Hepatocyte (in vitro differentiated cells): ENCODE results near the gene TAX1BP1. TPM values are rescaled to one million over a fixed set of nuclear protein-coding genes. Genes with fewer than 3 reads are reported as not detected.
A peak's percentile ranks its signal among the peaks of the same experiment; 100 is the strongest.

Experiments
- DNase-seq: peaks from one replicate; pipeline ENCODE4 v3.0.0-alpha.2; 2016; ENCODE audit warnings: low spot score
- H2AFZ ChIP-seq: fragments of 200-600 bp; sonication (generic); 2 replicates; pipeline ENCODE4 v1.6.0; 2016; ENCODE audit warnings: antibody characterized with exemption, mild to moderate bottlenecking
- H3K27ac ChIP-seq: fragments of 200-600 bp; sonication (generic); 2 replicates; pipeline ENCODE4 v1.5.1; 2016; ENCODE audit warnings: mild to moderate bottlenecking
- H3K27me3 ChIP-seq: fragments of 200-600 bp; sonication (generic); 2 replicates; pipeline ENCODE4 v1.6.1; 2016
- H3K36me3 ChIP-seq: fragments of 200-600 bp; sonication (generic); replicated peaks from 2 replicates; pipeline ENCODE4 v1.5.1; 2016; ENCODE audit warnings: low read depth; ENCODE audit not compliant: insufficient read depth
- H3K4me1 ChIP-seq: fragments of 200-600 bp; sonication (generic); 2 replicates; pipeline ENCODE4 v1.5.1; 2016; ENCODE audit warnings: mild to moderate bottlenecking, moderate library complexity; ENCODE audit not compliant: insufficient read depth
- H3K4me2 ChIP-seq: fragments of 200-600 bp; sonication (generic); 2 replicates; pipeline ENCODE4 v1.6.0; 2016
- H3K4me3 ChIP-seq: fragments of 200-600 bp; sonication (generic); 2 replicates; pipeline ENCODE4 v1.5.1; 2016; ENCODE audit warnings: mild to moderate bottlenecking
- H3K79me2 ChIP-seq: fragments of 200-600 bp; sonication (generic); 2 replicates; pipeline ENCODE4 v1.6.0; 2017; ENCODE audit warnings: mild to moderate bottlenecking
- H3K9me2 ChIP-seq: fragments of 200-600 bp; sonication (generic); replicated peaks from 2 replicates; pipeline ENCODE4 v1.6.0; 2017; ENCODE audit warnings: mild to moderate bottlenecking; ENCODE audit not compliant: insufficient read depth
- H3K9me3 ChIP-seq: fragments of 200-600 bp; sonication (generic); 2 replicates; pipeline ENCODE4 v1.5.1; 2016; ENCODE audit warnings: low read depth, mild to moderate bottlenecking
- H4K20me1 ChIP-seq: fragments of 200-600 bp; sonication (generic); 2 replicates; pipeline ENCODE4 v1.6.0; 2016; ENCODE audit warnings: mild to moderate bottlenecking; ENCODE audit not compliant: insufficient read depth, poor library complexity, severe bottlenecking
- EZH2 ChIP-seq: fragments of 200-600 bp; sonication (generic); IDR thresholded peaks from 2 replicates; pipeline ENCODE4 v1.6.1; 2016; ENCODE audit warnings: antibody characterized with exemption, mild to moderate bottlenecking, borderline replicate concordance
- EZH2phosphoT487 ChIP-seq: fragments of 200-600 bp; sonication (generic); IDR thresholded peaks from one replicate; pipeline ENCODE4 v1.6.1; 2018; ENCODE audit warnings: antibody characterized with exemption, mild to moderate bottlenecking, low read depth, moderate library complexity; ENCODE audit not compliant: unreplicated experiment, severe bottlenecking
- WGBS: methylation state at CpG from one replicate; pipeline ENCODE4 v1.1.6; 2016; ENCODE audit warnings: low lambda C conversion rate; ENCODE audit errors: missing lambda C conversion rate; 5-methylcytosine and 5-hydroxymethylcytosine counted together
- polyA plus RNA-seq: library from polyadenylated mRNA; unstranded; fragments of >200 nt; fragmentation: Nextera tagmentation; extraction: Ambion mirVana; gene quantifications from 2 replicates; pipeline ENCODE4 v1.2.1, GENCODE V29; 2016
- total RNA-seq: library from RNA; depleted of rRNA; stranded (reverse); fragments of >200 nt; gene quantifications from 2 replicates; pipeline ENCODE4 v1.2.3, GENCODE V29; 2014
- TF ChIP-seq, protein P1 (sequence below): fragments of 200-600 bp; sonication (generic); IDR thresholded peaks from 2 replicates; pipeline ENCODE4 v1.5.1; 2016; ENCODE audit warnings: antibody characterized with exemption, mild to moderate bottlenecking; ENCODE audit not compliant: poor library complexity

TAX1BP1 gene
- total and polyA plus RNA-seq, 2 experiments from 2014 or later: 104 to 110 TPM

DNA sequence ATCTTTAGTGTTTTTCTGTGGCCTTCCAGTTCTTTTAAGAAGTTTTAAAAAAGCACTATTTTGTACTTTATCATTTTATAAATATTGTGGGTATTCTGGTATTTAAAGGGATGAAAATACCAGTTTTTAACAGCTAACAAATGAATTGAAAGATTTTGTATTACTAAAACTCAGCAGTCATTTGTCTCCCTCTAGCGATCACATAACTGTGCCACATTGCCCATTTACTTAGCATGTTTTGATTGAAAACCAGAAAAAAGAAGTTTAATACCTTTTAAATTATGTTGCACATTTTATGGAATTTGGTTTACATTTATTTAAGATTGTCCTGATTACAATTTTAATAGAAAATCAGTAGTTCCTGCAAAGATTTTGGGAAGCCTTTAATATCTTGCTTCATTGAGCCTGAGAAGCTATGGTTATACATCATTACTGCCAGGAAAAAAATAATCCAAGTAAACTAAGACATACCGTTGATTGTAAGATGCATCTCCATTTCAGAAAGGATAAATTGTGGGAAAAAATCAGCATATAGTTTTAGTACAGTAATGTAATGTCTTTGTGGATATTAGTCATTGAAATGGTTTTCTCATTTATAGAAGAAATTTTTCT is 34.9 kb downstream of the TAX1BP1 start:
- Histone ChIP-seq H4K20me1 (peaks cover 18% of the 10 kb centered on the region), H3K79me2 (peaks cover 48% of the 10 kb centered on the region), H3K27ac (no peak overlapping the region), H3K9me2 (no peaks in the 10 kb centered on the region), H3K4me2 (no peak overlapping the region), H3K9me3 (no peaks in the 10 kb centered on the region), H2AFZ (no peak overlapping the region), H3K27me3 (no peaks in the 10 kb centered on the region), H3K36me3 (no peaks in the 10 kb centered on the region), H3K4me1 (no peaks in the 10 kb centered on the region), H3K4me3 (no peak overlapping the region)
- peak; percentile 50 for DNase-seq
- TF ChIP-seq EZH2phosphoT487: no peak
- no peak for TF ChIP-seq EZH2
- TF ChIP-seq, protein P1, sequence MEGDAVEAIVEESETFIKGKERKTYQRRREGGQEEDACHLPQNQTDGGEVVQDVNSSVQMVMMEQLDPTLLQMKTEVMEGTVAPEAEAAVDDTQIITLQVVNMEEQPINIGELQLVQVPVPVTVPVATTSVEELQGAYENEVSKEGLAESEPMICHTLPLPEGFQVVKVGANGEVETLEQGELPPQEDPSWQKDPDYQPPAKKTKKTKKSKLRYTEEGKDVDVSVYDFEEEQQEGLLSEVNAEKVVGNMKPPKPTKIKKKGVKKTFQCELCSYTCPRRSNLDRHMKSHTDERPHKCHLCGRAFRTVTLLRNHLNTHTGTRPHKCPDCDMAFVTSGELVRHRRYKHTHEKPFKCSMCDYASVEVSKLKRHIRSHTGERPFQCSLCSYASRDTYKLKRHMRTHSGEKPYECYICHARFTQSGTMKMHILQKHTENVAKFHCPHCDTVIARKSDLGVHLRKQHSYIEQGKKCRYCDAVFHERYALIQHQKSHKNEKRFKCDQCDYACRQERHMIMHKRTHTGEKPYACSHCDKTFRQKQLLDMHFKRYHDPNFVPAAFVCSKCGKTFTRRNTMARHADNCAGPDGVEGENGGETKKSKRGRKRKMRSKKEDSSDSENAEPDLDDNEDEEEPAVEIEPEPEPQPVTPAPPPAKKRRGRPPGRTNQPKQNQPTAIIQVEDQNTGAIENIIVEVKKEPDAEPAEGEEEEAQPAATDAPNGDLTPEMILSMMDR: peak; percentile 75
- 45% methylated on average over 2 of the region's 2 CpGs for WGBS

DNA sequence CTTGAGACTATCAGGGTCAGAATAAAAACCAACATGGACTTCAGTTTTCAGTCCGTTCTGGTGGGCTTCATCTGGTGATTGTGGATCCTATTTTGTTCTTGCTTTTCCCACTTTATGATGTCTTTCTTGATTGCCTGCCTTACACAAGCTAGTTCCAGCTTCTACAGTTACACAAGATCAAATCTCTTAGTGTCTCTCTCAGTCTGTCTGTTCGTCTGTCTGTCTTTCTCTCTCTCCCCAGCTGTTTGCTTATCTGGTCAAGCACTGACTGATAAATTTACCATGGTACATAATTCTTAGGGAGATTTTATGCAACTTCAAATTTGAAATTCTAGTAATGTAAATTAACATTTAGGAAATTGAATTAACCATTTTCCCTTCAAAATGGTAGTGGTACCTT is 35.8 kb downstream of the TAX1BP1 start:
- Histone ChIP-seq H4K20me1 (peaks cover 18% of the 10 kb centered on the region), H3K79me2 (peaks cover 51% of the 10 kb centered on the region)
- 94% methylated on average over 2 of the region's 2 CpGs for WGBS

DNA sequence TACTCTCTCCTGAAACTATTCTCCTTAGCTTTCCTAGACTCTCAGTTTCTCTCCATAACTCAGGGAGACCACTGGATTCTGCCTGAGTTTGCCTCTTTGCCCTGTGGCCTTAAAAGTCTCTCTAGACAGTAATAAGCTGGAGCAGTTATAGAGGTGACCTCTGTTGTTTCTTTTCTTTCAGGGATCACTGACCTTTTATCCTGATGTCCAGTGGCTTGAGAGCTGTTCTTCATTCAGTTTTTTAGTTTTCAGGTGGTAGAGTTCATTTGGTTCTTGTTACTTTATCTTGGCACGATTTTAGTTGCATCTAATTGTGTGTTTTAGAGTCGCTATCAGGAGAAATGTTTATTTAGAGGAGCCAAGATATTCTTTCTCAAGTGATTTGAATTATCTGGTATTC is 37.7 kb downstream of the TAX1BP1 start:
- peaks cover 18% of the 10 kb centered on the region for H4K20me1 ChIP-seq
- H2AFZ ChIP-seq: no peak overlapping the region
- H3K36me3 ChIP-seq: no peaks in the 10 kb centered on the region
- peaks cover 53% of the 10 kb centered on the region for H3K79me2 ChIP-seq
- H3K4me3 ChIP-seq: no peak overlapping the region
- H3K27me3 ChIP-seq: no peaks in the 10 kb centered on the region
- H3K4me1 ChIP-seq: no peaks in the 10 kb centered on the region
- H3K9me3 ChIP-seq: no peaks in the 10 kb centered on the region
- H3K4me2 ChIP-seq: no peak overlapping the region
- TF ChIP-seq EZH2phosphoT487 (no peak), EZH2 (no peak)
- TF ChIP-seq, protein P1: no peak
- no peaks in the 10 kb centered on the region for H3K9me2 ChIP-seq
- 79% methylated on average over 2 of the region's 2 CpGs for WGBS
- H3K27ac ChIP-seq: no peak overlapping the region
- no peak for DNase-seq

More for the DNA sequence above, 35.8 kb downstream of the TAX1BP1 start:
- no peak overlapping the region for H3K27ac ChIP-seq
- no peak for DNase-seq
- H3K27me3 ChIP-seq: no peaks in the 10 kb centered on the region
- H3K36me3 ChIP-seq: no peaks in the 10 kb centered on the region
- no peaks in the 10 kb centered on the region for H3K4me1 ChIP-seq
- no peak overlapping the region for H3K4me3 ChIP-seq
- TF ChIP-seq, protein P1: no peak
- no peak for TF ChIP-seq EZH2
- no peak for TF ChIP-seq EZH2phosphoT487
- H3K4me2 ChIP-seq: no peak overlapping the region
- no peaks in the 10 kb centered on the region for H3K9me3 ChIP-seq
- no peaks in the 10 kb centered on the region for H3K9me2 ChIP-seq
- H2AFZ ChIP-seq: no peak overlapping the region

DNA sequence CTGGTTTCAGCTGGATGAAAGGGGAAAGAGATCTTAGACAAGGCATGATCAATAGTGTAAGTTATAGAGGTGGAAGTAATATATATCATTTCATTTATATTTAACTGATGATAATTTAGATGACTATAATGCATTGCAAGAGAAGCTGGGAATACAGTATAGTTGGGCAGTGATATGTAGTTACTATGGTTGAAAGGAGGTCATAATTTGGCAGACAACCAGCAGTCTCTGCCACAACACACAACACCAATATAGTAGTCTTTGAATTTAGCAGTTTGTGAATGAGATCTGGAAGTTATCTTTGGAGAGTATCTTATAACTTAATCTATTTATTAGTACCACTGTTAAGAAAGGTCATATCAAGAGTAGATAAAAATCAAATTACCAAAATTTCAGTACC is 39.9 kb downstream of the TAX1BP1 start:
- Histone ChIP-seq H3K9me3 (no peaks in the 10 kb centered on the region), H2AFZ (no peak overlapping the region), H3K79me2 (peaks cover 60% of the 10 kb centered on the region), H4K20me1 (peaks cover 26% of the 10 kb centered on the region), H3K4me2 (no peak overlapping the region), H3K36me3 (no peaks in the 10 kb centered on the region), H3K9me2 (no peaks in the 10 kb centered on the region), H3K4me1 (no peaks in the 10 kb centered on the region), H3K27ac (no peak overlapping the region), H3K4me3 (no peak overlapping the region), H3K27me3 (no peaks in the 10 kb centered on the region)
- DNase-seq: no peak
- TF ChIP-seq, protein P1: no peak
- TF ChIP-seq EZH2phosphoT487: no peak
- TF ChIP-seq EZH2: no peak
